GM13976 (cell line): ENCODE data around the gene LNPK.
"Not testable (repeated sequence)": the region's sequence is repeated elsewhere in the genome, so short reads cannot be mapped to it uniquely, and the experiment has no call there.

Source experiments
- DNase-seq: peaks from one replicate; pipeline ENCODE4 v3.0.0; 2012; ENCODE audit warnings: low spot score
- in situ Hi-C: fragments of 300-500 bp; cut with MboI; formaldehyde crosslinking; loops from one replicate; pipeline ENCODE4 v1.12.0; 2022; ENCODE audit warnings: low sequenced_read_pairs, mixed read lengths, inconsistent platforms; ENCODE audit not compliant: unreplicated experiment
- TF ChIP-seq, protein P1 (sequence below): IDR thresholded peaks from 2 replicates; pipeline ENCODE4 v1.5.1; 2012; ENCODE audit warnings: borderline replicate concordance, mild to moderate bottlenecking; ENCODE audit not compliant: insufficient read depth; ENCODE audit errors: extremely low read depth, missing control alignments, control extremely low read depth

The LNPK gene

DNA sequence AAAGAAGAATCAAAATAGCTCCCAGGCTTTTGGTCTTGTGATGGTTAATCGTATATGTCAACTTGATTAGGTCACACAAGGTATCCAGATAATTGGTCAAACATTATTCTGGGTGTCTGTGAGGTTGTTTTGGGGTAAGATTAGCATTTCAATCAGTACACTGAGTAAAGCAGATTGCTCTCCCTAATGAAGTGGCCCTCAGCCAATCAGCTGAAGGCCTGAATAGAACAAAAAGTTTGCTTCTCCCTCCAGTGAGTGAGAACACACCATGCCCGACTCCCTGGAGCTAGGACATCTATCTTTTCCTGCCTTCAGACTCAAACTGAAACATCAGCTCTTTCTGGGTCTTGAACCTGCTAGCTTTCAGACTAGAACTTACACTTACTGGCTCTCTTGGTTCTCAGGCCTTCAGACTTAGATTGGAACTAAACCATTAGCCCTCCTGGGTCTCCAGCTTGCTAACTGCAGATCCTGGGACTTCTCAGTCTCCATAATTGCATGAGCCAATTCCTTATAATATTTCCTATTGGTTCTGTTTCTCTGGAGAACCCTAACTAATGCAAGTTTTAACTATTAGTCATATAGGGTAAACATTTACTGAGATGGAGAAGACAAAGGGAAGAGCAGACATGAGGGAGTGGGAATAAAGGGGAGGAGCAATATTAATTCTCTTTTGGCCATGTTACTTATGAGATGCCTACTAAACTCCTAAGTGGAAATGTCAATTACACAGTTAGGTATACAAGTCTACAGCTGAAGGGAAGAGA lies 25.5 kb downstream of the LNPK start:
- in situ Hi-C loops: no loop called here
- TF ChIP-seq, protein P1, sequence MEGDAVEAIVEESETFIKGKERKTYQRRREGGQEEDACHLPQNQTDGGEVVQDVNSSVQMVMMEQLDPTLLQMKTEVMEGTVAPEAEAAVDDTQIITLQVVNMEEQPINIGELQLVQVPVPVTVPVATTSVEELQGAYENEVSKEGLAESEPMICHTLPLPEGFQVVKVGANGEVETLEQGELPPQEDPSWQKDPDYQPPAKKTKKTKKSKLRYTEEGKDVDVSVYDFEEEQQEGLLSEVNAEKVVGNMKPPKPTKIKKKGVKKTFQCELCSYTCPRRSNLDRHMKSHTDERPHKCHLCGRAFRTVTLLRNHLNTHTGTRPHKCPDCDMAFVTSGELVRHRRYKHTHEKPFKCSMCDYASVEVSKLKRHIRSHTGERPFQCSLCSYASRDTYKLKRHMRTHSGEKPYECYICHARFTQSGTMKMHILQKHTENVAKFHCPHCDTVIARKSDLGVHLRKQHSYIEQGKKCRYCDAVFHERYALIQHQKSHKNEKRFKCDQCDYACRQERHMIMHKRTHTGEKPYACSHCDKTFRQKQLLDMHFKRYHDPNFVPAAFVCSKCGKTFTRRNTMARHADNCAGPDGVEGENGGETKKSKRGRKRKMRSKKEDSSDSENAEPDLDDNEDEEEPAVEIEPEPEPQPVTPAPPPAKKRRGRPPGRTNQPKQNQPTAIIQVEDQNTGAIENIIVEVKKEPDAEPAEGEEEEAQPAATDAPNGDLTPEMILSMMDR: no peak
- no peak for DNase-seq

DNA sequence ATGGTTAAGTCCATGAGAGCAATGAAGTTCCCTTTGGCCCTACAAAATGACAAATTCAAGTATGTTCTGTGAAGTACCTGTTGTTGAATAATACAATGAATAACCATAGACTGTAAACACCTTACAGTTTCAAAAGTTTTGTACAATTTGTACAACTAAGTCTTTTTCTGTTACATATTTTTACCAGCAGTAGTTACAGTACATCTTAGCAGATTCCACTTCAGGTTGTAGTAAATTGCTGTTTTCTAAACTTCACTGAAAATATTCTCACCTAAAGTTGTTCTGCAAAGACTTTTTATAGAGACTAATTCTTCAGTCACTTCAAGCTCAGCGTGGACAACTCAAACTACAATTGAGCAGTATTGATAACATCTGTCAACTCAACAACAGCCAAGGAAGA lies 28.7 kb downstream of the LNPK start:
- in situ Hi-C loops: no loop called here
- no peak for DNase-seq
- TF ChIP-seq, protein P1: no peak

DNA sequence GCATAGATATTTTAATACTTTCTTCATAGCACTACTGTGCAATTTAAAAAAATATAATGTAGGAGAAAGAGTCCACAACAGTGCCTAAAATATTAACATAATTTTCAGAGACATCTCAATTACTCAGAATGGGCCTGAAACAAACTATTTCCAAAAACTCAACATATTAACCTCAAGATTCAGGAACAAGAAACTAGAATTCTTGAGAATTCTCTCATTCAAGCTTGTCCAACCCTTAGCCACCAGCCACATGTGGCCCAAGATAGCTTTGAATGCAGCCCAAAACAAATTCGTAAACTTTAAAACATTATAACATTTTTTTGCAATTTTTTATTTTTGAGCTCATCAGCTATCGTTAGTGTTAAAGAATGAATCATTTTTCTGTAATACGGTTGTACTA lies 35.2 kb downstream of the LNPK start:
- no peak for DNase-seq
- TF ChIP-seq, protein P1: no peak
- in situ Hi-C loops: no loop called here

DNA sequence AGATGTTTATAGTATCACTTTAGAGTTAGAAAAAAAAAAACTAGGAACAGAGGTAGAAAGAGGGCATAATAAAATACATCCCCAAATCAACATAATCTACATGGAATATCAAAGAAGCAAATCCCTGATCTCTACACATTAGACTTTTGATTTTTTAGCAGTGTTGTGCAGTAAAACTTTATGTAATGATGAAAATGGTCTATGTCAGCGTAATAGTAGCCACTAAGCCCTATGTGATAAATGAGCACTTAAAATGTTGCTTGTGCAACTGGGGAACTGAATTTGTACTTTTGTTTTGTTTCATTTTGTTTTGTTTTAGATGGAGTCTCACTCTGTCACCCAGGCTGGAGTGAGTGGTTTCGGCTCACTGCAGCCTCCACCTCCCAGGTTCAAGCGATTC lies 36.3 kb downstream of the LNPK start:
- TF ChIP-seq, protein P1: no peak
- in situ Hi-C loops: no loop called here
- DNase-seq: no peak

DNA sequence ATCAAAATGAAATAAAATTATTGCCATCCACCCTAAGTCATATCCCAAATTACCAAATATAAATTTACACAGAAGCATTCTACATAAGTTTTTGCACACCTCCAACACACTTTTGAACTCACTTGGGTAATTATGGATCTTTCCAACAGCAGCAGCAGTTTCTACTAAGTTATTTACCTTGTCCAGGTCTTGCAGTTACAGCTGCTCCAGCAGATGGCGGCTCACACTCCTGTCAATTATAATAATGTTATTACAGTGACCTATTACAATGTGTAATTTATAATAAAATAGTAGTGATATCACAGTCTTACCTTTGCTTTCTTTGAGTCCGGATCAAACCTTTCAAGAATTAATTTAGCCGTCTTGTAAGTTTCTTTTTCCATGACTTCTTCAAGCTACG lies 37.9 kb downstream of the LNPK start:
- TF ChIP-seq, protein P1: no peak
- DNase-seq: no peak
- in situ Hi-C loops: no loop called here

DNA sequence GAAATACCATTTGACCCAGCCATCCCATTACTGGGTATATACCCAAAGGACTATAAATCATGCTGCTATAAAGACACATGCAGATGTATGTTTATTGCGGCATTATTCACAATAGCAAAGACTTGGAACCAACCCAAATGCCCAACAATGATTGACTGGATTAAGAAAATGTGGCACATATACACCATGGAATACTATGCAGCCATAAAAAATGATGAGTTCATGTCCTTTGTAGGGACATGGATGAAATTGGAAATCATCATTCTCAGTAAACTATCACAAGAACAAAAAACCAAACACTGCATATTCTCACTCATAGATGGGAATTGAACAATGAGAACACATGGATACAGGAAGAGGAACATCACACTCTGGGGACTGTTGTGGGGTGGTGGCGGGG lies 38.9 kb downstream of the LNPK start:
- DNase-seq, in situ Hi-C loops: not testable (repeated sequence)

DNA sequence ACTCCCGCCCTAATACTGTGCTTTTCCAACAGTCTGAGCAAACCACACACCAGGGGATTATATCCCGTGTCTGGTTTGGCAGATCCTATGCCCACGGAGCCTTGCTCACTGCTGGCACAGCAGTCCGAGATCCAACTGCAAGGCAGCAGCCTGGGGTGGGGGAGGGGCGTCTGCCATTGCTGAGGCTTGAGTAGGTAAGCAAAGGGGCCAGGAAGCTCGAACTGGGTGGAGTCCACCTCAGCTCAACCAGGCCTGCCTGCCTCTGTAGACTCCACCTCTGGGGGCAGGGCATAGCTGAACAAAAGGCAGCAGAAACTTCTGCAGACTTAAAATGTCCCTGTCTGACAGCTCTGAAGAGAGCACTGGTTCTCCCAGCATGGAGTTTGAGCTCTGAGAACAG lies 44.2 kb downstream of the LNPK start:
- DNase-seq: no peak
- in situ Hi-C loops: no loop called here
- TF ChIP-seq, protein P1: no peak
